Ovary (tissue), 9 donors: ENCODE results near the gene NFATC3. TPM values are rescaled to one million over a fixed set of nuclear protein-coding genes. Genes with fewer than 3 reads are reported as not detected.
A peak's percentile ranks its signal among the peaks of the same experiment; 100 is the strongest.

Source experiments
- DNase-seq, 5 donors: peaks; one replicate each; pipeline ENCODE4 v3.0.0-alpha.2; 2019 to 2020
- H3K27ac ChIP-seq, 2 donors: fragments of 200-600 bp; one replicate each; pipeline versions ENCODE4 v1.5.1 to v1.8.0; 2019 to 2022
- H3K27me3 ChIP-seq: fragments of 200-600 bp; one replicate; pipeline ENCODE4 v1.8.0; 2022
- H3K36me3 ChIP-seq: fragments of 200-600 bp; sonication (generic); one replicate; pipeline ENCODE4 v1.5.1; 2019
- H3K4me1 ChIP-seq: one replicate; pipeline ENCODE4 v1.8.1; 2013; ENCODE audit warnings: mild to moderate bottlenecking, moderate library complexity; ENCODE audit not compliant: insufficient read depth
- H3K4me3 ChIP-seq: fragments of 200-600 bp; sonication (generic); one replicate; pipeline ENCODE4 v1.5.1; 2017
- H3K9me3 ChIP-seq, 2 donors: fragments of 200-600 bp in 1 of 2; sonication (generic) in 1 of 2; one replicate each; pipeline versions ENCODE4 v1.5.1 to v1.8.1; 2013 to 2019; ENCODE audit warnings: mild to moderate bottlenecking in 1 of 2, moderate library complexity in 1 of 2
- CTCF ChIP-seq, 3 donors: fragments of 450-650 bp in 2 of 3; fragments of 200-600 bp in 1 of 3; IDR thresholded peaks; one replicate each; pipeline versions ENCODE4 v1.5.1 to v1.8.0; 2016 to 2022; ENCODE audit warnings: antibody characterized with exemption in 3 of 3, mild to moderate bottlenecking in 1 of 3
- EP300 ChIP-seq: sonication (generic); formaldehyde crosslinking; IDR thresholded peaks from one replicate; pipeline ENCODE4 v1.6.1; 2017; ENCODE audit warnings: antibody characterized with exemption
- POLR2A ChIP-seq: fragments of 450-650 bp; IDR thresholded peaks from one replicate; pipeline ENCODE4 v1.6.1; 2017; ENCODE audit warnings: antibody characterized with exemption, mild to moderate bottlenecking, moderate library complexity
- WGBS, 3 donors: extraction: QIAGEN DNeasy Blood & Tissue Kit in 1 of 3; methylation state at CpG; one replicate each; pipeline versions ENCODE4 v1.1.5 to v1.1.7; 2013 to 2017; 5-methylcytosine and 5-hydroxymethylcytosine counted together
- intact Hi-C, 4 donors: fragments of 100-400 bp; cut with DNase I; formaldehyde crosslinking; loops; one replicate each; pipeline versions ENCODE4 v1.11.0 to v1.15.1; 2022 to 2023
- polyA plus RNA-seq, 2 donors: library from polyadenylated mRNA; stranded (reverse); fragments of 200-250 nt in 1 of 2; fragments of 350-450 nt in 1 of 2; fragmentation: Illumina TruSeq in 1 of 2; extraction: RNeasy Lipid Tissue Mini Kit (QIAGEN cat#74804) in 1 of 2; gene quantifications; one replicate each; pipeline ENCODE4 v1.2.3, GENCODE V29; 2013 to 2014
- total RNA-seq, 7 donors: library from RNA; depleted of rRNA in 2 of 7; stranded (reverse); fragments of >200 nt in 2 of 7; fragmentation: NEBNext Ultra II Directional in 3 of 7; extraction: Animal tissue kit (Norgen Biotek cat#: 25700) in 3 of 7; gene quantifications; one replicate each; pipeline versions ENCODE4 v1.1.0 to v1.2.4, GENCODE V29; 2016 to 2023
- donor health status: DM: no; HTN: no; CAD: no; lungs with moderate emphysema.
- donor health status: DM: no; HTN: no; CAD: no.
- donor health status: Bipolar disorder and iron deficiency.
- donor health status: DM: yes; HTN: yes; CAD: no.
- donor health status: DM: no; HTN: no; CAD: no.
- donor health status: DM: yes; HTN: yes; CAD: no.

The NFATC3 gene
- total and polyA plus RNA-seq, 9 donors, result 12.5 to 77.1 (median 43.6) TPM

DNA sequence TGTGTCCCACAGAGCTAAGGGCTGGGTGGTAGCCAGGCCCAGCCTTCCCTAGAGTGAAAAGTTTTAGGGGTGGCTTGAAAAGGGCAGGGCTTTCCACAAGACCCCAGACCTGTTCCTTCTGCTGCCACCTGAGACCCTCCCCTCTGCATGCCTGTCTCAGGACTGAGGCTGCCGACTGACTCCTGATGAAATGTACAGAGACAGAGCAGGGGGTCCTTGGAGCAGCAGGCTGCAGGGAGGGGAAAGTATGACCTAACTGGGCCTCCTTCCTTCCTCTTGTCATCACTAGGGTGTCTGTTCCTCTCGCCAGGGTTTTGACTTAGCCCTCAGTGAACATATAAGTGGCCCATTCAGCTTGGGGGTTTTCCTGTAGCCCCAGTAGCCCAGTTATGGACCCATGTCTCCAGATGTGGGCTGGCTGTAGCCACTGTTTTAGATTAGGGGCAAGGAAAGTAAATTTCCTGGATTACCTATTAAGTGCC lies 14.9 kb upstream of the NFATC3 start:
- H3K27ac ChIP-seq, result peak overlapping the region in 1 of 2 donors; percentile 6
- DNase-seq, result no peak
- no peaks in the 10 kb centered on the region for H3K27me3 ChIP-seq
- H3K9me3 ChIP-seq, result no peaks in the 10 kb centered on the region
- TF ChIP-seq EP300, result no peak
- TF ChIP-seq CTCF (IDR thresholded peaks at IDR 0.05), result no peak
- no peak for TF ChIP-seq POLR2A
- intact Hi-C loops, result loop anchor here in 1 of 4 donors (10.0 kb wide), 1 partner anchor 155 kb away; no protein-coding TSS in a partner anchor
- peaks cover 13% of the 10 kb centered on the region for H3K4me1 ChIP-seq
- H3K36me3 ChIP-seq, result no peaks in the 10 kb centered on the region
- WGBS, 3 donors, result 85 to 93% (median 87%) methylated on average over 2 of the region's 2 CpGs
- no peak overlapping the region for H3K4me3 ChIP-seq

GRCh38 chr16:68070806-68071517 lies 14.2 kb upstream of the NFATC3 start:
- no peak for TF ChIP-seq EP300
- TF ChIP-seq POLR2A, result no peak
- no peak for DNase-seq
- WGBS, 3 donors, result 90 to 93% (median 92%) methylated on average over 14 of the region's 14 CpGs
- Histone ChIP-seq H3K36me3 (no peaks in the 10 kb centered on the region), H3K4me1 (peaks cover 11% of the 10 kb centered on the region), H3K27me3 (no peaks in the 10 kb centered on the region), H3K27ac (no peak overlapping the region), H3K4me3 (no peak overlapping the region), H3K9me3 (no peaks in the 10 kb centered on the region)
- intact Hi-C loops, result loop anchor here in 1 of 4 donors (10.0 kb wide), 1 partner anchor 154 kb away; no protein-coding TSS in a partner anchor

DNA sequence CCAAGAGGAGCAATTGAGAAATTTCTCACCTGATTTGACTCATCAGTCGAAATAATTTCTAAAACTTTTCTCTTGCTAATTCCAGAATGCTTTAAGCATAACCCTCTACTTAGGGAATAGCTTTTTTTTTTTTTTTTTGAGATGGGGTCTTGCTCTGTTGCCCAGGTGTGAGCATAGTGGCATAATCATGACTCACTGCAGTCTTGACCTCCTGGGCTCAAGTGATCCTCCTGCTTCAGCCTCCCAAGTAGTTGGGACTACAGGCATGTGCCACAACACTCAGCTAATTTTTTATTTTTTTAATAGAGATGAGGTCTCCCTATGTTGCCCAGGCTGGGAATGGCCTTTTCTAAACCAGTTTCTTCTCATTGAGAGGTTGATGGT lies 13.7 kb upstream of the NFATC3 start:
- Histone ChIP-seq H3K4me3 (no peak overlapping the region), H3K27me3 (no peaks in the 10 kb centered on the region), H3K4me1 (peaks cover 11% of the 10 kb centered on the region), H3K27ac (no peak overlapping the region), H3K9me3 (no peaks in the 10 kb centered on the region), H3K36me3 (no peaks in the 10 kb centered on the region)
- WGBS, 3 donors, result 92 to 100% (median 95%) methylated on average over 1 of the region's 1 CpG
- DNase-seq, result no peak
- TF ChIP-seq CTCF (IDR thresholded peaks at IDR 0.05) (no peak), EP300 (no peak), POLR2A (no peak)
- intact Hi-C loops, result loop anchor here in 1 of 4 donors (10.0 kb wide), 1 partner anchor 153 kb away; no protein-coding TSS in a partner anchor

DNA sequence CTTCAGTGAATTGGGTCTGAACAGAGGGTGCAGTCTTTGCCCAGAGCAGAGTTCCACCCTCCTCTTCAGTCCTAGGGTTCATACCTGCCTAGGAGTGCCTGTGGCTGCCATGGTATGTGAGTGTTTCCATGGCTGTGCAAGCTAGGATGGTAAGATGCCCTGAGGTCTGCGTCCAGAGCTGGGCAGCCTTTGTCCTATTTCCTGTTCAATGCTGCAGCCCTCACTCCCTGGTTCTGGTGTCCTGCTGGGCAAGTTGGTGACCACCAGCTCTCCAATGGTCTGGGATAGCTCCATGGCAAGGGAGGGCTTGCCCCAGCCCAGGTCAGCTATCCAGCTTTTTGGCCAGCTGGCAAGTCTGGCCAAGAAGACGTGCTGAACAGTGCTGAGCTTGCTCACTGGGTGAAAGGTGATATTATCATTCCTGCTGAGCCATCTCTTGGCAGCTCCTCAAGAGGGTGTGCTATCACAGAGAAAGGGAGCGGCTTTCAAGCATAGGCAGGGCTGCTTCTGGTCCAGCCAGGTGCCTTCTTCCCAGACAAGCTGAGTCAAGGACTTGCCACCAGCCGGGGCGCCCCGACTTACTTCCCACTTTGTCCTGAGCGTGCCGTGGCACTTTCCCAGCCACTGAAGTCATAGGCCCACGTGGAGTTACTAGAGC lies 13.0 kb upstream of the NFATC3 start:
- Histone ChIP-seq H3K9me3 (no peaks in the 10 kb centered on the region), H3K27me3 (no peaks in the 10 kb centered on the region), H3K4me1 (peaks cover 11% of the 10 kb centered on the region), H3K36me3 (no peaks in the 10 kb centered on the region), H3K27ac (no peak overlapping the region), H3K4me3 (no peak overlapping the region)
- peak; percentile 46 to 67 (median 67) for DNase-seq
- intact Hi-C loops, result loop anchor here in 1 of 4 donors (10.0 kb wide), 1 partner anchor 153 kb away; no protein-coding TSS in a partner anchor
- TF ChIP-seq POLR2A (no peak), EP300 (no peak), CTCF (IDR thresholded peaks at IDR 0.05) (no peak)
- WGBS, 3 donors, result 15 to 35% (median 19%) methylated on average over 9 of the region's 9 CpGs
